GM12864 (cell line): ENCODE measurements around the gene MINDY4B.

Source experiments
- DNase-seq: peaks from one replicate; pipeline ENCODE4 v3.0.0-alpha.2; 2011; ENCODE audit warnings: low read depth
- H3K4me3 ChIP-seq: 2 replicates; pipeline ENCODE4 v1.5.1; 2011; ENCODE audit warnings: mild to moderate bottlenecking, low read depth, low read length, control low read depth
- CTCF ChIP-seq: IDR thresholded peaks from 2 replicates; pipeline ENCODE4 v1.5.1; 2011; ENCODE audit warnings: low read depth, mild to moderate bottlenecking, moderate library complexity, low read length, control low read depth, inconsistent platforms; ENCODE audit errors: missing control alignments

MINDY4B gene

GRCh38 chr3:150905339-150905738, at the start of gene MINDY4B:
MINDY4B (minus strand) TSS chr3:150905439; CDS start chr3:150905439, 0 bp downstream.
- TF ChIP-seq CTCF: no peak
- DNase-seq: no peak
- H3K4me3 ChIP-seq: no peak within 1 kb of the TSS

- TF ChIP-seq CTCF: no peak
- no peak overlapping the region for H3K4me3 ChIP-seq
- no peak for DNase-seq
Measured at GRCh38 chr3:150951923-150952322, 46.7 kb upstream of the MINDY4B start.

- no peak for DNase-seq
- H3K4me3 ChIP-seq: no peak overlapping the region
- no peak for TF ChIP-seq CTCF
Measured at GRCh38 chr3:150945226-150946032, 40.2 kb upstream of the MINDY4B start.

- DNase-seq: no peak
- no peak overlapping the region for H3K4me3 ChIP-seq
- TF ChIP-seq CTCF: no peak
Measured at GRCh38 chr3:150942221-150942620, 37.0 kb upstream of the MINDY4B start.

GRCh38 chr3:150936693-150937092, 31.5 kb upstream of the MINDY4B start:
- DNase-seq: no peak
- no peak for TF ChIP-seq CTCF
- H3K4me3 ChIP-seq: no peak overlapping the region

- no peak for TF ChIP-seq CTCF
- no peak for DNase-seq
- H3K4me3 ChIP-seq: no peak overlapping the region
Measured at GRCh38 chr3:150933473-150933995, 28.3 kb upstream of the MINDY4B start.

- H3K4me3 ChIP-seq: no peak overlapping the region
- no peak for TF ChIP-seq CTCF
- DNase-seq: no peak
Measured at GRCh38 chr3:150931745-150932144, 26.5 kb upstream of the MINDY4B start.
